ENCODE data around the gene GTF2H4.

GTF2H4 gene

GRCh38 chr6:30881392-30882203 lies 26.4 kb upstream of the GTF2H4 start:
- no peaks in the 10 kb centered on the region for H3K36me3 ChIP-seq
- no peak overlapping the region for H3K4me3 ChIP-seq
- TF ChIP-seq CTCF (IDR thresholded peaks at IDR 0.05), result no peak
- intact Hi-C loops (cut with DNase I; ENCODE audit: low total_unique reads), result loop anchor here (5.0 kb wide), 2 partner anchors 54 to 139 kb away; partner anchors contain the start of genes FLOT1 and IER3
- H3K27ac ChIP-seq, result peak overlapping the region; percentile 93 to 98
- H3K27me3 ChIP-seq, result no peaks in the 10 kb centered on the region
- H3K9me3 ChIP-seq, result no peaks in the 10 kb centered on the region
- H3K4me1 ChIP-seq, result peaks cover 0 to 73% (median 43%) of the 10 kb centered on the region in 4 donors
- no peak for DNase-seq

- Histone ChIP-seq H3K9me3 (no peaks in the 10 kb centered on the region), H3K27me3 (no peaks in the 10 kb centered on the region), H3K4me1 (peaks cover 0 to 70% (median 40%) of the 10 kb centered on the region in 4 donors), H3K4me3 (no peak overlapping the region), H3K36me3 (no peaks in the 10 kb centered on the region), H3K27ac (peak overlapping the region; percentile 93 to 98)
- intact Hi-C loops (cut with DNase I; ENCODE audit: low total_unique reads), result loop anchor here (5.0 kb wide), 2 partner anchors 55 to 140 kb away; partner anchors contain the start of genes FLOT1 and IER3
- no peak for TF ChIP-seq CTCF (IDR thresholded peaks at IDR 0.05)
- peak in 1 of 2 donors; percentile 74 for DNase-seq
These were observed 25.7 kb upstream of the GTF2H4 start for GRCh38 chr6:30882204-30882758.

- H3K9me3 ChIP-seq, result no peaks in the 10 kb centered on the region
- peak in 1 of 2 donors; percentile 68 for DNase-seq
- H3K27me3 ChIP-seq, result no peaks in the 10 kb centered on the region
- no peaks in the 10 kb centered on the region for H3K36me3 ChIP-seq
- H3K4me1 ChIP-seq, result peaks cover 0 to 66% (median 37%) of the 10 kb centered on the region in 4 donors
- H3K4me3 ChIP-seq, result peak overlapping the region; percentile 87 to 88
- no peak for TF ChIP-seq CTCF (IDR thresholded peaks at IDR 0.05)
- H3K27ac ChIP-seq, result peak overlapping the region; percentile 93 to 98
- intact Hi-C loops (cut with DNase I; ENCODE audit: low total_unique reads), result loop anchor here (5.0 kb wide), 2 partner anchors 56 to 141 kb away; partner anchors contain the start of genes FLOT1 and IER3
These were observed 25.0 kb upstream of the GTF2H4 start for GRCh38 chr6:30882759-30883684.

- peak; percentile 60 to 92 for DNase-seq
- intact Hi-C loops (cut with DNase I; ENCODE audit: low total_unique reads), result loop anchor here (5.0 kb wide), 2 partner anchors 57 to 142 kb away; partner anchors contain the start of genes FLOT1 and IER3
These were observed 24.1 kb upstream of the GTF2H4 start, which contains the start of gene DDR1 for GRCh38 chr6:30883685-30884520. DDR1 (plus strand) TSS chr6:30884519; CDS start chr6:30888730, 4,211 bp downstream.

More at GRCh38 chr6:30883685-30884520, 24.1 kb upstream of the GTF2H4 start, which contains the start of gene DDR1:
- Histone ChIP-seq H3K27ac (peak within 1 kb of the TSS; percentile 93 to 98), H3K4me1 (peaks cover 0 to 69% (median 40%) of the 10 kb centered on the region in 4 donors), H3K36me3 (peaks cover 0 to 4% (median 3%) of the 10 kb centered on the region in 3 donors), H3K4me3 (peak within 1 kb of the TSS; percentile 87 to 88), H3K27me3 (no peaks in the 10 kb centered on the region), H3K9me3 (no peaks in the 10 kb centered on the region)
- TF ChIP-seq CTCF (IDR thresholded peaks at IDR 0.05), result no peak
